Cardiac fibroblast (primary cell): ENCODE data around the gene IDE.
"Not testable (repeated sequence)": the region's sequence is repeated elsewhere in the genome, so short reads cannot be mapped to it uniquely, and the experiment has no call there.

Source experiments
- DNase-seq, 2 donors: peaks; one replicate each; pipeline versions ENCODE4 v3.0.0 to v3.0.0-alpha.2; 2010; ENCODE audit warnings: low read depth in 2 of 2
- H3K4me3 ChIP-seq, 2 donors: replicated peaks in 1 of 2; 1 replicate in 1 of 2; 2 replicates in 1 of 2; pipeline ENCODE4 v1.5.1; 2011; ENCODE audit warnings: low read depth in 2 of 2, low read length in 2 of 2, mild to moderate bottlenecking in 2 of 2, moderate library complexity in 1 of 2
- TF ChIP-seq, protein P1 (sequence below): IDR thresholded peaks from one replicate; pipeline ENCODE4 v1.5.1; 2011; ENCODE audit warnings: low read depth, mild to moderate bottlenecking, low read length, inconsistent platforms

Gene IDE

DNA sequence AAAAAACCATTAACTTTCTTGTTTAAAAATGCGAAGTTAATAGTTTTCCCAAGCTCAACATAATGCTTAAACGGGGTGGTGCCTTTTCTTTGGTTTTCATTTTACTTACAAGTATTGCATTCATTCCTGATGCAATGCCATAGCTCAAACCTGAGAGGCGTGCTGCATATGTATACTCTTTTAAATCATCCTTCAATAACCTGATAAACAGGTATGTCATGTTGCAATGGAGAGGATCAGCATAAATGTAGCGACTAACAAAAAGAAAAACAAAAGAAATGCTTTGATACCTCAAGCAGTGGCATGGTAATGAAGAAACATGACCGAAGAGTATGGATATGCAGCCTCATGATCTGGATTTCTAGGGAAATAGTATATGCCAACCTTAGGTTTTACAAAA is 95.4 kb downstream of the IDE start:
- no peak for DNase-seq

DNA sequence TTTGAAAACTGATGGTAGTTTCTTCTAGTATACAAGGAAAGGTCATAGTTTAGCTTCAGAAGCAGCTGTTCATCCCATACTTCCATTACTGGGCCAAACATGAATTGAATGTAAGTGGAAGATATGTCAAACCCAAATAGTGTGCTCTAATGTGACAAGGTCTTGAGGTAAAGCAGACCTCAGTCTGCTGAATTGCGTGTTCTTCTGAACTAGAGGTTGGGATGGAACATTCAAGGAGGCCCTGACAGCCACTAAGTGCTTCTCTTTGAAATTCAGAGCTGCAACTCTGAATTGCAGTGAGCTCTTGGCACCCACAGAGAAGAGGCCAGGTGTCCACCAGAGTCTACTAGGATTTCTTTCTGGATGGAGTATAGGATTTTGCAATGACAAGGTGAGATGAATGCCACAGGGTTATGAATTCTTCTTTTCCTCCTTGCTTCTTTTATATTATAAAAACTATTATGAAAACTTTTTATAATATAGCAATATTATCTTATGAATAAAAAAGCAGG is 98.5 kb downstream of the IDE start:
- DNase-seq: no peak
- TF ChIP-seq, protein P1, sequence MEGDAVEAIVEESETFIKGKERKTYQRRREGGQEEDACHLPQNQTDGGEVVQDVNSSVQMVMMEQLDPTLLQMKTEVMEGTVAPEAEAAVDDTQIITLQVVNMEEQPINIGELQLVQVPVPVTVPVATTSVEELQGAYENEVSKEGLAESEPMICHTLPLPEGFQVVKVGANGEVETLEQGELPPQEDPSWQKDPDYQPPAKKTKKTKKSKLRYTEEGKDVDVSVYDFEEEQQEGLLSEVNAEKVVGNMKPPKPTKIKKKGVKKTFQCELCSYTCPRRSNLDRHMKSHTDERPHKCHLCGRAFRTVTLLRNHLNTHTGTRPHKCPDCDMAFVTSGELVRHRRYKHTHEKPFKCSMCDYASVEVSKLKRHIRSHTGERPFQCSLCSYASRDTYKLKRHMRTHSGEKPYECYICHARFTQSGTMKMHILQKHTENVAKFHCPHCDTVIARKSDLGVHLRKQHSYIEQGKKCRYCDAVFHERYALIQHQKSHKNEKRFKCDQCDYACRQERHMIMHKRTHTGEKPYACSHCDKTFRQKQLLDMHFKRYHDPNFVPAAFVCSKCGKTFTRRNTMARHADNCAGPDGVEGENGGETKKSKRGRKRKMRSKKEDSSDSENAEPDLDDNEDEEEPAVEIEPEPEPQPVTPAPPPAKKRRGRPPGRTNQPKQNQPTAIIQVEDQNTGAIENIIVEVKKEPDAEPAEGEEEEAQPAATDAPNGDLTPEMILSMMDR: no peak
- H3K4me3 ChIP-seq: no peak overlapping the region

More for the DNA sequence above, 95.4 kb downstream of the IDE start:
- H3K4me3 ChIP-seq: no peak overlapping the region
- TF ChIP-seq, protein P1: no peak

DNA sequence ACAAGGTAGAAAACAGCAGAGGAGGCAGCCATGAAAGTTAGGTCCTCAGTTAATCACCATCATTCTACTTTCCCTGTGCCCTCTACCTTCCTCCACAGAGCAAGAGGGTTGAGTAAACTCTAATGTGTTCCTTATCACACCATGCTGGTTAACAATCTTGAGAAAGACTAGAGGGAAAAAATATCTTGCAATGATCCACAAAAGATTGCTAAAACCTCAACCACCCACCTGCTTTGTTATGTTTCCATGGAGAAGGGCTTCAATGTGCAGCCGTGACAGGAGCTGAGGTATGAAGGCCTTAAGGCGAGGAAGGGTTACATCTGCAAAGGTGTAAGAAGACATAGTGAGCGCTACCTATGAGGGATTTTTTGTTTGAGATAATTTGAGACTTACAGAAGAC is 103.9 kb downstream of the IDE start:
- TF ChIP-seq, protein P1: no peak
- no peak overlapping the region for H3K4me3 ChIP-seq
- DNase-seq: no peak

DNA sequence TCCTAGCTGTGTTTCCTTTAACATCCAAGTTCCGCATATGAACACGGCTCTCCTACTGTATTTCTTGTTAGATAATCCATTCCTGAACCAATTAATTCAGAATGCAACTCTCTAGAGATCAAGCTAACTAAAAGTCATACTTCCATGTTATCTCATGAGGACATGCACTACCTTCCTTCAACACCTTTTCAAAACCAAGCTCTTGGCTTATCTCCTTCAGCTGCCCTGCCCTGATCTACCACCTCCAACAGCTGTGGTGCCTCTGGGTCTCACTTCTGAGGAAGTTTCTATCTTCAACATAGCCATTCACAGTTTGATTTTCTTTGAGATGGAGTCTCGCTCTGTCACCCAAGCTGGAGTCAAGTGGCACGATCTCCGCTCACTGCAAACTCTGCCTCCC is 109.5 kb downstream of the IDE start:
- TF ChIP-seq, protein P1: no peak
- no peak for DNase-seq
- H3K4me3 ChIP-seq: no peak overlapping the region

DNA sequence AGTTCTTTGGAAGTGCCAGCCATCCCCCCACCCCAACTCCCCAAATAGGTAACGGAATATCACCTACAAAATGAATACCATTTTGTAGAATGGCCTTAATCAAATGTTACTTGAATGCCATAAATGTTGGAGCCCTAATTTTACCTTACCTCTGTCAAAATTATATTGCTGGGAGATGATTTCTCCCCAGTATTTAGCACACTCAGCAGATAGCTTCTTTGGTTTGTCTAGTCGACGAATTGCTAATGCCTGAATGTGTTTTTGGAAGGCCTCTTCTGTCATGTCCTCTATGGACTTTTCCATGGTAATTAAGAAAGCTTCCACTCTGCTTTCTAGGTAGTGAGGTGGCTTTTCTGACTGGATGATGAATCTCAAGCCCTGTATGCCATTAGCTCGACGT is 110.3 kb downstream of the IDE start:
- TF ChIP-seq, protein P1: no peak
- no peak for DNase-seq
- no peak overlapping the region for H3K4me3 ChIP-seq

DNA sequence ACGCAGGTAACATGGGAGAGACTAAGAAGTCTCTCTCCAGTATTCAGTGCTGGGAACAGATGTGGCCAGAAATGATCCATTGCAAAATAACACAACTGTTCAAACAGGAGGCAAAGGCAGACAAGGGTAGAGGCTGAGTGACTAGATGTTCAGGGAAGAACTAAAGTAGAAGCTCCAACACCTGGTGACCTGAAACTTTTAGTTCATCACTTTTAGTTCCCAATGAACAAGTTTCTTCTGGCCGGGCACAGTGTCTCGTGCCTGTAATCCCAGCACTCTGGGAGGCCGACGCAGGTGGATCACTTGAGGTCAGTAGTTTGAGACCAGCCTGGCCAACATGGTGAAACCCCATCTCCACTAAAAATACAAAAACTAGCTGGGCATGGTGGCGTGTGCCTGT is 118.9 kb downstream of the IDE start:
- not testable (repeated sequence) for H3K4me3 ChIP-seq, DNase-seq

DNA sequence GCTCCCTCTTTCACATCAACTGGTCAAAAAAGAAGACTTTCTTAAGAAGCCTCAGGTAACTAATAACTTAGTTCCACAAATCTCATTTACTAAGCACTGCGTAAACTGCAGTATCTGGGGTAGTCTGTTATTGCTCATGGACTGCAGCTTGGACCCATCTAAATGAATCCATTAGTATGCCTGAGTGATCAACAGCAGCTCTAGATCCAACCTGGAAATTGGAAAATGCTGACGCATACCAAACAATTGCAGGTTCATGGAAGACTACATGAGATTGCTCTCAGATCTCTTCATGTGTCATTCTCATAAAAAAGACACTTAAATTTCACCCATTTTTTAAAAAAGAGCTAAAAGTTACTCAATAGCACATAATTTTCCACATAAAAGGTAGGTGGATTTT is 121.6 kb downstream of the IDE start:
- H3K4me3 ChIP-seq: no peak overlapping the region
- no peak for DNase-seq
- TF ChIP-seq, protein P1: no peak
